Purkinje cell (primary cell): ENCODE data around the gene LRRC8B. TPM values are rescaled to one million over a fixed set of nuclear protein-coding genes. Genes with fewer than 3 reads are reported as not detected.

Source experiments
- polyA plus RNA-seq: library from polyadenylated mRNA; unstranded; fragments of >200 nt; fragmentation: Nextera tagmentation; gene quantifications from 2 replicates; pipeline ENCODE4 v1.2.1, GENCODE V29; 2014

The LRRC8B gene
- 7.5 and 12.6 TPM in 2 replicates for polyA plus RNA-seq

GRCh38 chr1:89524369-89525168 lies at the start of gene LRRC8B:
LRRC8B (plus strand) TSS chr1:89524829; CDS start chr1:89582651, 57,822 bp downstream.

GRCh38 chr1:89632657-89633247 lies 108.1 kb downstream of the LRRC8B start, which contains the start of gene LRRC8C:
LRRC8C (plus strand) TSS chr1:89633120; CDS start chr1:89686474, 53,354 bp downstream.

Other genes with a start within 250 kb of the LRRC8B start
- not detected in 2 replicates for gene GBP6, start 160.8 kb upstream of the LRRC8B start, polyA plus RNA-seq
- 0.32 and 0.90 TPM in 2 replicates for gene LRRC8C, start 108.3 kb downstream of the LRRC8B start, polyA plus RNA-seq